GM23338 (cell line): ENCODE measurements around the gene KMT2C.

Experiments used
- CTCF ChIP-seq, 2 experiments: fragments of 200-600 bp in 1 of 2; sonication (generic) in 1 of 2; conservative IDR thresholded peaks; 2 replicates each; pipeline versions ENCODE4 v1.5.1 to v1.6.1; 2016 to 2017; ENCODE audit warnings: antibody characterized with exemption in 2 of 2, low read depth in 2 of 2, mild to moderate bottlenecking in 2 of 2, moderate library complexity in 1 of 2
- EZH2 ChIP-seq: fragments of 200-600 bp; sonication (generic); IDR thresholded peaks from one replicate; pipeline ENCODE4 v1.8.0; 2017; ENCODE audit warnings: antibody characterized with exemption, mild to moderate bottlenecking, low read depth; ENCODE audit not compliant: unreplicated experiment
- EZH2phosphoT487 ChIP-seq: fragments of 200-600 bp; sonication (generic); IDR thresholded peaks from one replicate; pipeline ENCODE4 v1.8.1; 2018; ENCODE audit warnings: antibody characterized with exemption; ENCODE audit not compliant: unreplicated experiment
- JUNB ChIP-seq: IDR thresholded peaks from one replicate; pipeline ENCODE4 v1.6.1; 2016; ENCODE audit warnings: antibody characterized with exemption; ENCODE audit not compliant: unreplicated experiment
- STAT1 ChIP-seq: IDR thresholded peaks from one replicate; pipeline ENCODE4 v1.6.1; 2016; ENCODE audit warnings: antibody characterized with exemption; ENCODE audit not compliant: unreplicated experiment

- TF ChIP-seq CTCF (conservative IDR thresholded peaks at IDR 0.05; ENCODE audit: low read depth in 2 of 2) (no peak), STAT1 (no peak), EZH2phosphoT487 (no peak), JUNB (no peak), EZH2 (no peak)
Observed at GRCh38 chr7:152341914-152342236, 93.9 kb downstream of the KMT2C start.
